ENCODE measurements around the gene VEPH1.
"Not testable (repeated sequence)": the region's sequence is repeated elsewhere in the genome, so short reads cannot be mapped to it uniquely, and the experiment has no call there.

Gene VEPH1

DNA sequence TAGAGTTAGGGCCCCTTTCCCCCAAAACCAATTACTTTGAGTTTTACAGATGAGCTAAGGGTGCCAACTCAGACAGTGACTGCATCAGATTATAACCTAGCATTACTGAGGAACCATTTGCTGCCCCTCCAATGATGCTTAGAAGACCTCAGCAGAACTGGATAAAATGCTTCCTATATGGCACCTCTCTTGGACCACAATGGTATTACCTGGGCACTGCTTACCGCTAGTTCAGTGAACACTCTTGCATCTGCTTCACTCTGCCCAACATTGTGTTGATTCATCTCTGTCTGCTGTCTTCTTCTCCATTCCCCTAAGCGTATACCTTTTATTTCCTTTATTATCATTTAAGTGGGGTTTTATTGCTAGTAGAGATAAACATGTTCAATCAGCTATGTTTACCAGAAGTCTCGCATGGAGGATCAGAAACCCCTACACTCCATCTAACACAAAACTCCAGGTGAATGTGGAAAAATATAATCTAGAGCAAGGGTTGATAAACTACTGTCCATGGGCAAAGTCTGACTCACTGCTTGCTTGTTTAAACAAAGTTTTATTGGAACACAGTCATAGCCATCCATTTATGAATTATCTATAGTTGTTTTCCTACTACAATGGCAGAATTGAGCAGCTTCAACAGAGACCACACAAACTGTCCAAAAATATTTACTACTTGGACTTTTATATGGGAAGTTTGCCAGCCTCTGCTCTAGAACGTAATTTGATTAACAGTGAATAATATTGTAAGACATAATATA lies 166.8 kb downstream of the VEPH1 start:
- no peak for DNase-seq

GRCh38 chr3:157335233-157336076 lies 167.8 kb downstream of the VEPH1 start:
- peak; percentile 59 for DNase-seq

GRCh38 chr3:157333551-157333991 lies 169.6 kb downstream of the VEPH1 start:
- DNase-seq: no peak

DNA sequence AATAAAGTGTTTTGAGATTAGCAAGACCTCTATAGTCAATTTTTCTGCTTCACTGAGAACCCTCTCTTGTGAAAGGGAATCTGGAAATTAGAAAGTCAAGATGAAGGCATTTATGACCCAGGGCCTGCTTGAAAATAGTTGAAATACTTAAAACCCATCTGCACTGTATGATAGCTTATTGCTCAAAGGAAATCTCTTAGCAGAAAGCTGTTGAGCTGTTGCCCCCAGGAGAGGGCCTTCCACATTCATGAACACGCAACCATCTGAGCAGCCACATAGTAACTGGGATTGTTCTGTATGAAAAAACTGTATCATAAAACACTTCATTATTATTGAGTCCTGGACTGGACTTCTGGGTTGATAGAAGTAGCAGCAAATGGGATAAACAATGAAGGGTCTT lies 173.0 kb downstream of the VEPH1 start:
- no peak for DNase-seq

GRCh38 chr3:157329551-157329950 lies 173.7 kb downstream of the VEPH1 start:
- no peak for DNase-seq

- DNase-seq: no peak
Observed at GRCh38 chr3:157327837-157328236, 175.4 kb downstream of the VEPH1 start.

DNA sequence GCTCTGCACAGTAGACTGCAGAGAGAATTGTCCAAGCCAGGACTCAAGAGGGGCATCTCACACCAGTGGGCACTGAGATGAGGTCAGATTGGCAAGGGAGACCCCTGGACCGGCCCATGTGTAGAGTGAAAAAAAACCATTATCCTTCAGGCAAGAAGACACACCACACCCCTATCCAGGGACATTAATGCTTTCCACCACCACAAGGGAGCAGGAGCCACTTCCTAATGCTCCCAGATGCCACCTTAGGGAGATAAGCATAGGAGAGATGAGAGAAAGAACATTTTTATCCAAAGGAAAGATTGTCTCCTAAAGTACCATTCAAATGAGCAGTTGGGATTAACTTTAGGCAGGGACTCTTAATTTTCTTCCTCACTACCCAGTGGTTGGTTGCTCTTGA lies 176.2 kb downstream of the VEPH1 start:
- DNase-seq: no peak

DNA sequence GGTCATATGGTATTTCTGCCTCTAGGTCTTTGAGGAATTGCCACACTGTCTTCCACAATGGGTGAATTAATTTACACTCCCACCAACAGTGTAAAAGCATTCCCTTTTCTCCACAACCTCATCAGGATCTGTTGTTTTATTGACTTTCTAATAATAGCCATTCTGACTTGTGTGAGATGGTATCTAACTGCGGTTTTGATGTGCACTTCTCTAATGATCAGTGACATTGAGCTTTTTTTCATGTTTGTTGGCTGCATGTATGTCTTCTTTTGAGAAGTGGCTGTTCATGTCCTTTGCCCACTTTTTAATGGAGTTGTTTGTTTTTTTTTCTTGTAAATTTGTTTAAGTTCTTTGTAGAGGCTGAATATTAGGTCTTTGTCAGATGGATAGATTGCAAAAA lies 178.3 kb downstream of the VEPH1 start:
- DNase-seq: not testable (repeated sequence)

DNA sequence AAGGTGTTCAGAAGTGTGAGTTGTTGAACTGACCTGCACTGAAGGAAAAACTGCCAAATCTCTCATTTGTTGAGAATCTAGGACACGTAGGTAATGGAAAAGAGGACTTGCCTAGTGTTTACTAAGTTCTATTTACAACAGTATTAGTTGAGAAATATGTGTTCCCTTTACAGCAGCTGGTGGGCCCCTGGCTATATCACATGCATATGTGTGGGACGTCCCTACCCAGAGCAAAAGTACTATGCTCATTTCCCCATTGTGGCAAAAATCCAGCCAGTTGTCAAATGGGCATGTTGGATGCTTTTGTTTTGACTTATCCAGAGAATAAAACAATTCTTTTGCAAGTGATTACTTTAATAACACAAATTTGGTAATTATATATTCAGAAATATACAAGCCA lies 179.9 kb downstream of the VEPH1 start:
- no peak for DNase-seq

GRCh38 chr3:157319672-157320071 lies 183.5 kb downstream of the VEPH1 start:
- DNase-seq: no peak

DNA sequence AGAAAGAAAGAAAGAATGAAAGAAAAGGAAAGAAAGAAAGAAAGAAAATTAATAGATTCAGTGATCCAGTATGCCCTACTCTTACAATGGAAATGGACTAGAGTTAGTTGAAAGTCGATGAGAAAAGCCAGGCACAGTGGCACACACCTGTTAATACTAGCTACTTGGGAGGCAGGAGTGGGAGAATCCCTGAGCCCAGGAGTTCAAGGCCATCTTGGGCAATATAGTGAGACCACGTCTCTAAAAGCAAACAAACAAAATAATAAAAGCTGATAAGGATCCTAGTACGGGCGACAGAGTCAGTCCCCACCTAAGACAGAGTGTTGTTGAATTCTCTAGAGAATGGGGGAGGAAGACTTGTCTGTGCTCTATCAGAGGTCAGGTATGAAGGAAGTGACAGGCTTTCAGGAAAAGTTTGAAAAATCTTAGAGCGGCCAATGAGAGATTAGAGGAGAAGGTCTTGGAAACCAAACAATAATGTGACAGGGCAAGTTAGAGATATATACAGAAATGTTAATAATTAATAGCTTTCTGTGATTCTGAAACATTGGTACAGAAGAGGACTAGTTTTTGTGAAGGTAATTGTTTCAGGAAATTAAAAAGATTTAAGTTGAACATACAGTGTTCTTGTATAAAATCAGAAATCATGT lies 184.5 kb downstream of the VEPH1 start:
- no peak for DNase-seq

GRCh38 chr3:157317895-157318294 lies 185.3 kb downstream of the VEPH1 start:
- DNase-seq: no peak

DNA sequence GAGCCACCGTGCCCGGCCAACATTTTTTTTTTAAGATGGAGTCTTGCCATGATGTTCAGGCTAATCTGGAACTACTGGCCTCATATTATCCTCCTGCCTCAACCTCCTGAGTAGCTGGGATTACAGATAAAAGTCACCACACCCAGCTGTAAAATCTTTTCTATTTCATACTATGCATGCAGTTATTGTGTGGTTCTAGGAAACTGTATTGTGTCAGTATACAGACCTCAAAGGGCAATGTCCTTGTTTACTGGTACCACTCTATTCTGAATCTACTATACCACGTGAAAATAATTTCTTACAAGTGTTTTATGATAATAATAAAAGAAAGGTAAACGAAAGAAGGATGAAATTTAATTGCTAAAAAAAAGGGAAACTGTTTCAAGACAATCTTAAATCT lies 190.0 kb downstream of the VEPH1 start:
- DNase-seq: no peak

DNA sequence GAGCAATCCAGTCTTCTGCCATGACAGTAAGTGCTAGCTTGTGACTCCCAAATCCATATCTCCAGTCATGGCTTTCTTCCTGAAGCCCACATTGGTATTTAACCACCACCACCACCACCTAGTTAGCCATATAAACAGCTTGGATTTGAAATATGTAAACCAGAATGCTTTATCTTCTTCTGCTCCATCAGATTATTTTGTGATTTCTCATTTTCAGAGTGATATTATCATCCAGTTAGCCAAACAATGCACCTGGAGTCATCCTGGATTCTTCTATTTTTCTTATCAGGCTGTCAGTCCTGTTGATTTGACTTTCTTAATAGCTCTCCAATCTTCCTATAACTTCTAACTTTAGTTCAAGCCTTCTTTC lies 190.9 kb downstream of the VEPH1 start:
- no peak for DNase-seq

- no peak for DNase-seq
Observed at GRCh38 chr3:157311633-157312375, 191.4 kb downstream of the VEPH1 start.

DNA sequence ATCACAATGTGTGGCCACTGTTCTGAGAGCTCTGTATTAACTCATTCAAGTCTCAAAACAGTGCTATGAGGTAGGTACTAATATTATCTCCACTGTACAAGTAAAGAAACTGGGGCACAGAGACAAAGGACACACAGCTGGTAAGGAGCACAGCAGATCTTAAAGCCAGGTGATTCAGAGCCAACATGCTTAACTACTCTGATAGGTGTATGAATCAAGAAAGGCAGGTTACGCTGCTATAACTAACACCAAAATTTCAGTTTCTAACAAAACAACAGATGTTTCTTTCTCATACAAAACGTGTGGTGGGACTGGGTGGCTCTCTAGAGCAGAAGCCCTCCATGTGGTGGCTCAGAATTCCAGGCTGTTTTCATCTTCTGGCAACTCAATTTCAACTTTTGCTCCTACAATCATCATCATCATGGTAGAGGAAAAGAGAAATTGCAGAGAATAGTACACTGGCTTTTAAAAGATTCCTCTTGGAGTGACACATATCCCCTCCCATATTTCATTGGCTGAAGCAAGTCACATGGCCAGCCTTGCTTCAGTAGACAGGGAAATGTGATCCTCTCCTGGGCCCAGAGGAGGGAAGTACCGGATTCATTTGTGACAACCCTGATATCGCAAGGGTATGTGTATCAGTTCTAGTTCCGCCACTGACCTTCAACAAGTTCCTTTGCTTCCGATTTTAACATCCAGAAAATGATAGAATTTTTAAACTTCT lies 192.7 kb downstream of the VEPH1 start:
- DNase-seq: no peak

- DNase-seq: no peak
Observed at GRCh38 chr3:157306502-157306901, 196.7 kb downstream of the VEPH1 start.

DNA sequence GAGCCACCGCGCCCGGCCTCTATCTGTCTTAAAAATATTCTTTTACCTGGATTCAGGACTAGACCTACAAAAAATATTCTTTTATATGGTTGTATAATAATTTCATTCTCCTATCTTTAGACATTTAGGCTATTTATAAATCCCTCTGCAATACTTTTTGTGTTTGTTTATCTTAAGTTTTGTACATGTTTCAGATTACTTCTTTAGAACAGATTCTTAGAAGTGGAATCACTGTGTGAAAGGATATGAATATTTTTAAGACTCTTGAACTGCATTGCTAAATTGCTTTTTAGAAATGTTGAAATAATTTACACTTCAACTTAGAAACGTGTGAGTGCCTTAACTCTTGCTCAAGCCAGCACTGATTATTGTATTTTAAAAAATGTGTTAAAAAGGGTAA lies 197.8 kb downstream of the VEPH1 start:
- no peak for DNase-seq

- DNase-seq: no peak
Observed at GRCh38 chr3:157301755-157302154, 201.5 kb downstream of the VEPH1 start.

DNA sequence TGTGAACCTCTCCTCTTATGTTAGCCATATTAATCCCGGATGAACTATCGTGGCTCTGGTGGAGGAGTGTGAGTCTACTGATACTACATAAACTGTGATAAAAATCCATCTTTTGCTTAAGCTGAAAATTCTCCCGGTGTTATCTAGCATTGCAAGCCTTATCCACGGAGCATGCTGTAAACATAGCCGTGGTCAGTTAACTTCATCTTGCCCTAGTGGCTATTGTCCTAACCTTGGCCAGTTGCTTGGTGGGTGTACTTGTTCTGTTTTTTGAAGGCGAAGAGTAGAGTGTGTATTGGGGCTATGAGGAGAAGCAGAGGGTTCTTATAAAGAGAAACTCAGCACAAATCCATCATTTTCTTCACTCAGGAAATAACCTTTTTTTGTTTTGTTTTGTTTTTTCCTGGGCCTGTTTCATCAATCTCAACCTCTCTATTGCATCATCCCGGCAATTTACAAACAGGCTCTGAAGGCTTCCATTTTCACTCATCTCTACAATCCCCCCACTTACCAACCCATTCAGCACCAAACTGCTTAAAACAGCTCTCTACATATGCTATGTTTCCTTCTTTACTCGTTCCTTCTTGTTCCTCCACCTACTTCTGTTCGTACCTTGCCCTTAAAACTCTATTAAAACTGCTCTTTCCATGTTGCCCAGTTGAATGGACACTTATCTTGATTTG lies 202.1 kb downstream of the VEPH1 start:
- DNase-seq: no peak

- no peak for DNase-seq
Observed at GRCh38 chr3:157300094-157300493, 203.1 kb downstream of the VEPH1 start.
